Measurements from ENCODE around the gene HCN1. TPM values are rescaled to one million over a fixed set of nuclear protein-coding genes. Genes with fewer than 3 reads are reported as not detected.

The HCN1 gene
- total RNA-seq, 1 donor from 2014 or later: not detected

DNA sequence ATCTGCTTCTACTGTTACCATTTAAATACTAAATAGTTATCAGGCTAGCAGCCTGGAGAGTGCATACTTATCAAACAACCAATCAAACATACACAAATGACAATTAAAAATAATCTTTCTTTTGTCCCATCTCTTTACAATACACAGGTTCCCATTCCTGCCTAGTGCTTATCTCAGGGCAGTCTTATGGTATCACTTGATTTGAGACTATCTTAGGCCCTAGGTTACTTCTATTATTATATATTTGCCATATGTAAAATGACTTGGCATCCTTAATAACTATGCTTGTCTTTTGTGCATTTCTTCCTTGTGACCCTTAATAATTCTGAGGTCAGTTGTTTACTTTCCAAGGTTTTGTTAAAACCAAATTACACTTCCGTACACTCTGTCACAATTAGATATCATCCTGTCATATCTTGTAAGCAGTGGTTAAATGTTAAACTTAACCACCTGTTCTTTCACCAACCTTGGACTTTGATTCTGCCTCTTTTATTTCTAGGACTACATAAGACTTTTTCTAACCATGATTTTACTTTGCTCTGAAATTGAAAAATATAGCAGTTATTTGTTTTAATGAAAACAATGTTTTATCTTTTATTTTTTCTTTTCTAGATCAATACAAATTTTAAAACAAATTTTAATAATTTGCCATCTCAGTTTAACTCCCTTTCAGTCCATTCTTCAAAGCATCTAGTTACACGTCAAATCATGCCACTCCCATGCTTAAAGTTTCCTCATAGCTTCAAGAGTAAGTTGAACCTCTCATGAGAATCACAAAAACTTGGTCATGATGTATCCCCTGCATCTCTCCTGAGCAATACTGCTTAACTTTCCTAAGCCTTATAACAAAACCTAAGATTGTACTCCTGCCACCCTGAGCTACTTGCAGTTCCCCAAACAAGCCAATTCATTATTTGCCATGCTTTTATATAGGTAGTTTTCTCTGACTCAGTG, 281.3 kb downstream of the HCN1 start:
- no peak for FAIRE-seq
- no peak for TF ChIP-seq CTCF (IDR thresholded peaks at IDR 0.05; ENCODE audit: insufficient read depth, low read length, severe bottlenecking)

DNA sequence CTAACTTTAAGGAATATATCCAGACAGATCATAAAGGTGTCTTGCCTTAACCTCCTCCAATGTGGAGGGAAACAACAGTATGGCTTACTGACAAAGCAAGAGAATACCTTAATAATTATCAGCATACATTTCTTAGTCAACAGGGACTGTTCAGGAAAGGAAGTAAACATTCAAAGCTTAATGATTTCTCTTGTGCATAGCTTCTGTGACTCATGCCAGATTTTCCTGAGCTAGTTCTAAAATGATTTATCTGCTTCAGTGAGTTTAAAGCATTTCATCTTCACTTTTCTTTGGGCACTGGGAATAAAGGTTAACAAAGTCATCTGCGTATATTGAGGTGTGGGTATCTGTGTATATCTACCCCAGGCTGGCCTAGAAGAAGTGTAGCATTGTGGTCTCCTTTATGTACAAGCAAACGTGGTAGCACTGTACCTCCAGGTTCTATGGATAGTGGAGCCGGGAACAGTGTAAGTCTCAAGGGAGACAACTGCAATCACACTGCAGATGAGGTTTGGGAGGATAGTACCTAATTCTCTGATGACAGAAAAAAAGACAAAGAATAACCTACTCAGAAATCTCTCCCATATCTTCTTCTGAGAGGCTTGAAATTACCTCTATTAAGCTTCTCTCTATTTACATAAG, 284.1 kb downstream of the HCN1 start:
- H3K4me3 ChIP-seq (ENCODE audit: low read depth, low read length): no peak overlapping the region
- TF ChIP-seq CTCF (IDR thresholded peaks at IDR 0.05; ENCODE audit: insufficient read depth, low read length, severe bottlenecking): no peak
- H3K36me3 ChIP-seq (ENCODE audit: control insufficient read depth, insufficient read depth, low read length): no peaks in the 10 kb centered on the region
- FAIRE-seq: no peak
- no peaks in the 10 kb centered on the region for H3K27me3 ChIP-seq (ENCODE audit: control insufficient read depth, insufficient read depth, low read length)
- DNase-seq (ENCODE audit: low read depth): no peak

More for the DNA sequence above, 281.3 kb downstream of the HCN1 start:
- no peak overlapping the region for H3K4me3 ChIP-seq (ENCODE audit: low read depth, low read length)
- H3K27me3 ChIP-seq (ENCODE audit: control insufficient read depth, insufficient read depth, low read length): no peaks in the 10 kb centered on the region
- H3K36me3 ChIP-seq (ENCODE audit: control insufficient read depth, insufficient read depth, low read length): no peaks in the 10 kb centered on the region
- DNase-seq (ENCODE audit: low read depth): no peak

DNA sequence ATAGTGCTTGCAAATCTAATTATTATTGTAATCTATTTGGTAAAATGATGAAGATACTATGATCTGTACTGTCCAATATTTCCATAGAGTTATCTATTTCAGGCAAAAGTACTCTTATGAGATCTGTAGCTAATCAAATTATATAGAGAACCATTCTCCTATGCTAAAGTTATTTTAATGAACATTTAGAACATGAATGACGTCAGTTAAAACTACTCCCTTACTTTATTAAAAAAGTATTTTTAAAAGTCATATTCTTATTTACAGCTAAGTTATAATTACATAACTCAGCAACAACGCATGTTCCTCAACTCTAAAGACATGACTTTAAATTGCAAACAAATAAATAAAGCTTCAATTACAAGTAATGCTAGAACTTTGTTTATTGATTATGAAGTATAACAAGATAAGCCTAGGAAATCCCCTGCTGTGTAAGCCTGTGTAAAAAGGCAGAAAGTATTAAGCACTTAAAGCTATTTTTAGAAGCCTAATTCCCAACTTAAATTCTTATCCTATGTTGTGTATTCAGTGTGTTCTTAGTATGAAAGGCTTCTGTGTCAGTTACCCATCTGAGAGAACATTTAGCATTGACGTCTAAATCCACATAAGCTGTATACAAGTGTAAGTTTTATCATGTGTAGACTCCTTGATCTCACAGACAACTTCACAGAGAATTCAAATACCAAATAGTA, 285.7 kb downstream of the HCN1 start:
- no peak for TF ChIP-seq CTCF (IDR thresholded peaks at IDR 0.05; ENCODE audit: insufficient read depth, low read length, severe bottlenecking)
- no peaks in the 10 kb centered on the region for H3K36me3 ChIP-seq (ENCODE audit: control insufficient read depth, insufficient read depth, low read length)
- H3K27me3 ChIP-seq (ENCODE audit: control insufficient read depth, insufficient read depth, low read length): no peaks in the 10 kb centered on the region
- no peak for DNase-seq (ENCODE audit: low read depth)
- no peak overlapping the region for H3K4me3 ChIP-seq (ENCODE audit: low read depth, low read length)
- no peak for FAIRE-seq

- DNase-seq (ENCODE audit: low read depth) (no peak), FAIRE-seq (no peak)
- Histone ChIP-seq H3K36me3 (ENCODE audit: control insufficient read depth, insufficient read depth, low read length) (no peaks in the 10 kb centered on the region), H3K4me3 (ENCODE audit: low read depth, low read length) (no peak overlapping the region), H3K27me3 (ENCODE audit: control insufficient read depth, insufficient read depth, low read length) (no peaks in the 10 kb centered on the region)
- no peak for TF ChIP-seq CTCF (IDR thresholded peaks at IDR 0.05; ENCODE audit: insufficient read depth, low read length, severe bottlenecking)
Observed at GRCh38 chr5:45408067-45408466, 288.1 kb downstream of the HCN1 start.

- no peak for FAIRE-seq
- Histone ChIP-seq H3K4me3 (ENCODE audit: low read depth, low read length) (no peak overlapping the region), H3K27me3 (ENCODE audit: control insufficient read depth, insufficient read depth, low read length) (no peaks in the 10 kb centered on the region), H3K36me3 (ENCODE audit: control insufficient read depth, insufficient read depth, low read length) (no peaks in the 10 kb centered on the region)
- no peak for DNase-seq (ENCODE audit: low read depth)
- TF ChIP-seq CTCF (IDR thresholded peaks at IDR 0.05; ENCODE audit: insufficient read depth, low read length, severe bottlenecking): no peak
Observed at GRCh38 chr5:45402804-45403455, 293.2 kb downstream of the HCN1 start.
